ENCODE results near the gene FUT9.

DNA sequence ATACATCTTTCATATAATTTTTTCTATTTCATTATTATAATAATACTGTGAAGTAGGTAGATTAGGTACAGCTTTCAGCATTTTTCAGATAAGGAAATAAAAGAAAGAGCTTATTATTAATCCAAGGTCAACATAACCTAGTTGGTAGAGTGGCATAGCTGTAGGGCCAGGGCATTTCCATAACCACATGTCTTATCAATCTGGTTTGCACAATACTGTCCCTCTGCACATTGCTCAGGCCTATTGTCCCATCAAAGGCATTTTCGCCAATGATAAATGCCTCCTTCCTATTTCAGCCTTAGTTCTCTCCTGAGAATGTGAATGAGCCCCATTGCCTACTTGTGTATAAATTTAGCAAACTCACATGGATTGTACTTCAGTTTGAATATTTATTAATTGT is 234.0 kb downstream of the FUT9 start:
- TF ChIP-seq, protein P1, sequence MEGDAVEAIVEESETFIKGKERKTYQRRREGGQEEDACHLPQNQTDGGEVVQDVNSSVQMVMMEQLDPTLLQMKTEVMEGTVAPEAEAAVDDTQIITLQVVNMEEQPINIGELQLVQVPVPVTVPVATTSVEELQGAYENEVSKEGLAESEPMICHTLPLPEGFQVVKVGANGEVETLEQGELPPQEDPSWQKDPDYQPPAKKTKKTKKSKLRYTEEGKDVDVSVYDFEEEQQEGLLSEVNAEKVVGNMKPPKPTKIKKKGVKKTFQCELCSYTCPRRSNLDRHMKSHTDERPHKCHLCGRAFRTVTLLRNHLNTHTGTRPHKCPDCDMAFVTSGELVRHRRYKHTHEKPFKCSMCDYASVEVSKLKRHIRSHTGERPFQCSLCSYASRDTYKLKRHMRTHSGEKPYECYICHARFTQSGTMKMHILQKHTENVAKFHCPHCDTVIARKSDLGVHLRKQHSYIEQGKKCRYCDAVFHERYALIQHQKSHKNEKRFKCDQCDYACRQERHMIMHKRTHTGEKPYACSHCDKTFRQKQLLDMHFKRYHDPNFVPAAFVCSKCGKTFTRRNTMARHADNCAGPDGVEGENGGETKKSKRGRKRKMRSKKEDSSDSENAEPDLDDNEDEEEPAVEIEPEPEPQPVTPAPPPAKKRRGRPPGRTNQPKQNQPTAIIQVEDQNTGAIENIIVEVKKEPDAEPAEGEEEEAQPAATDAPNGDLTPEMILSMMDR (IDR thresholded peaks at IDR 0.05): no peak
- TF ChIP-seq POLR2AphosphoS5 (IDR thresholded peaks at IDR 0.05; ENCODE audit: low read depth, low read length) (no peak), TCF7L2 (IDR thresholded peaks at IDR 0.05; ENCODE audit: low read depth, low read length) (no peak)
- TF ChIP-seq, protein P2, sequence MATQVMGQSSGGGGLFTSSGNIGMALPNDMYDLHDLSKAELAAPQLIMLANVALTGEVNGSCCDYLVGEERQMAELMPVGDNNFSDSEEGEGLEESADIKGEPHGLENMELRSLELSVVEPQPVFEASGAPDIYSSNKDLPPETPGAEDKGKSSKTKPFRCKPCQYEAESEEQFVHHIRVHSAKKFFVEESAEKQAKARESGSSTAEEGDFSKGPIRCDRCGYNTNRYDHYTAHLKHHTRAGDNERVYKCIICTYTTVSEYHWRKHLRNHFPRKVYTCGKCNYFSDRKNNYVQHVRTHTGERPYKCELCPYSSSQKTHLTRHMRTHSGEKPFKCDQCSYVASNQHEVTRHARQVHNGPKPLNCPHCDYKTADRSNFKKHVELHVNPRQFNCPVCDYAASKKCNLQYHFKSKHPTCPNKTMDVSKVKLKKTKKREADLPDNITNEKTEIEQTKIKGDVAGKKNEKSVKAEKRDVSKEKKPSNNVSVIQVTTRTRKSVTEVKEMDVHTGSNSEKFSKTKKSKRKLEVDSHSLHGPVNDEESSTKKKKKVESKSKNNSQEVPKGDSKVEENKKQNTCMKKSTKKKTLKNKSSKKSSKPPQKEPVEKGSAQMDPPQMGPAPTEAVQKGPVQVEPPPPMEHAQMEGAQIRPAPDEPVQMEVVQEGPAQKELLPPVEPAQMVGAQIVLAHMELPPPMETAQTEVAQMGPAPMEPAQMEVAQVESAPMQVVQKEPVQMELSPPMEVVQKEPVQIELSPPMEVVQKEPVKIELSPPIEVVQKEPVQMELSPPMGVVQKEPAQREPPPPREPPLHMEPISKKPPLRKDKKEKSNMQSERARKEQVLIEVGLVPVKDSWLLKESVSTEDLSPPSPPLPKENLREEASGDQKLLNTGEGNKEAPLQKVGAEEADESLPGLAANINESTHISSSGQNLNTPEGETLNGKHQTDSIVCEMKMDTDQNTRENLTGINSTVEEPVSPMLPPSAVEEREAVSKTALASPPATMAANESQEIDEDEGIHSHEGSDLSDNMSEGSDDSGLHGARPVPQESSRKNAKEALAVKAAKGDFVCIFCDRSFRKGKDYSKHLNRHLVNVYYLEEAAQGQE (IDR thresholded peaks at IDR 0.05; ENCODE audit: insufficient read depth in 1 of 2, low read depth in 2 of 2, low read length in 1 of 2): no peak

All from Panc1 (cell line).